Left ventricle myocardium inferior (tissue), 1 donor: ENCODE data around the gene TMEM115. TPM values are rescaled to one million over a fixed set of nuclear protein-coding genes. Genes with fewer than 3 reads are reported as not detected.
"Not testable (repeated sequence)": the region's sequence is repeated elsewhere in the genome, so short reads cannot be mapped to it uniquely, and the experiment has no call there.

Experiments
- DNase-seq: peaks from one replicate; pipeline ENCODE4 v3.0.0-alpha.2; 2020
- H3K27ac ChIP-seq: fragments of 200-600 bp; replicated peaks from 2 replicates; pipeline ENCODE4 v1.8.0; 2021
- H3K27me3 ChIP-seq: fragments of 200-600 bp; 2 replicates; pipeline ENCODE4 v1.8.0; 2021; ENCODE audit warnings: low read depth
- H3K36me3 ChIP-seq: fragments of 200-600 bp; 2 replicates; pipeline ENCODE4 v1.8.0; 2021
- H3K4me1 ChIP-seq: fragments of 200-600 bp; 2 replicates; pipeline ENCODE4 v1.8.0; 2021
- H3K4me3 ChIP-seq: fragments of 200-600 bp; 2 replicates; pipeline ENCODE4 v1.8.0; 2021; ENCODE audit warnings: mild to moderate bottlenecking, moderate library complexity
- H3K9me3 ChIP-seq: fragments of 200-600 bp; replicated peaks from 2 replicates; pipeline ENCODE4 v1.8.0; 2021
- intact Hi-C: fragments of 100-400 bp; cut with micrococcal nuclease; formaldehyde crosslinking; loops from one replicate; pipeline ENCODE4 v1.11.0; 2022
- total RNA-seq: library from RNA; stranded (reverse); fragmentation: NEBNext Ultra II Directional; extraction: Animal tissue kit (Norgen Biotek cat#: 25700); gene quantifications from one replicate; pipeline ENCODE4 v1.2.1, GENCODE V29; 2021
- TF ChIP-seq, protein P1 (sequence below): fragments of 200-600 bp; IDR thresholded peaks from 2 replicates; pipeline ENCODE4 v1.8.0; 2021; ENCODE audit warnings: antibody characterized with exemption, mild to moderate bottlenecking, borderline replicate concordance
- donor health status: DM: no; HTN: yes; CAD: no; lungs with severe emphysema.

TMEM115 gene
- total RNA-seq, 1 donor from 2014 or later = 23.5 TPM

DNA sequence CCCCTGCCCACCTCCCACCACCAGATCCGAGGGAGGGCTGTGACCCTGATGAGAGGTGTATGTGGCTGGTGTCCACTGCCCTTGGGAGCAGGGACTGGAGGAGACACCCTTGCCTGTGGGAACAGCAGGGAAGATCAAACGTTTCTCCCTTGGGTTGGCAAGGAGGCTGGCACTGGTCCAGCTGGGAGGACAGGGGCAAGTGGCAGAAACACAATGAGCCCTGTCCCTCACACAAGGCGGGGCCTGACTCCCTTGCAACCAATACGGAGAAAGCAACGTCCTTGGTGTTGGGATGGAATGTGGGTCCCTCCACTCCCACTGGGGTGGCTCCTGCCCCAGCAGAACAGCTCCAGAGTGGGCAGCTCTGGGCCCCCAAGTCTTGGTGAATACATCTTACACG is 42.0 kb downstream of the TMEM115 start:
- Histone ChIP-seq H3K27me3 (no peaks in the 10 kb centered on the region), H3K9me3 (no peaks in the 10 kb centered on the region), H3K4me1 (peaks cover 83% of the 10 kb centered on the region), H3K36me3 (peaks cover 45% of the 10 kb centered on the region), H3K27ac (peak overlapping the region; percentile 99), H3K4me3 (peak overlapping the region; percentile 86)
- no peak for DNase-seq
- intact Hi-C loops = no loop called here
- TF ChIP-seq, protein P1, sequence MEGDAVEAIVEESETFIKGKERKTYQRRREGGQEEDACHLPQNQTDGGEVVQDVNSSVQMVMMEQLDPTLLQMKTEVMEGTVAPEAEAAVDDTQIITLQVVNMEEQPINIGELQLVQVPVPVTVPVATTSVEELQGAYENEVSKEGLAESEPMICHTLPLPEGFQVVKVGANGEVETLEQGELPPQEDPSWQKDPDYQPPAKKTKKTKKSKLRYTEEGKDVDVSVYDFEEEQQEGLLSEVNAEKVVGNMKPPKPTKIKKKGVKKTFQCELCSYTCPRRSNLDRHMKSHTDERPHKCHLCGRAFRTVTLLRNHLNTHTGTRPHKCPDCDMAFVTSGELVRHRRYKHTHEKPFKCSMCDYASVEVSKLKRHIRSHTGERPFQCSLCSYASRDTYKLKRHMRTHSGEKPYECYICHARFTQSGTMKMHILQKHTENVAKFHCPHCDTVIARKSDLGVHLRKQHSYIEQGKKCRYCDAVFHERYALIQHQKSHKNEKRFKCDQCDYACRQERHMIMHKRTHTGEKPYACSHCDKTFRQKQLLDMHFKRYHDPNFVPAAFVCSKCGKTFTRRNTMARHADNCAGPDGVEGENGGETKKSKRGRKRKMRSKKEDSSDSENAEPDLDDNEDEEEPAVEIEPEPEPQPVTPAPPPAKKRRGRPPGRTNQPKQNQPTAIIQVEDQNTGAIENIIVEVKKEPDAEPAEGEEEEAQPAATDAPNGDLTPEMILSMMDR = no peak

GRCh38 chr3:50316657-50317242 is 42.6 kb downstream of the TMEM115 start:
- peaks cover 45% of the 10 kb centered on the region for H3K36me3 ChIP-seq
- no peaks in the 10 kb centered on the region for H3K27me3 ChIP-seq
- H3K27ac ChIP-seq = peak overlapping the region; percentile 99
- no peaks in the 10 kb centered on the region for H3K9me3 ChIP-seq
- H3K4me1 ChIP-seq = peaks cover 78% of the 10 kb centered on the region
- TF ChIP-seq, protein P1 = no peak
- no peak for DNase-seq
- intact Hi-C loops = no loop called here
- H3K4me3 ChIP-seq = peak overlapping the region; percentile 86

- Histone ChIP-seq H3K27me3 (no peaks in the 10 kb centered on the region), H3K36me3 (peaks cover 41% of the 10 kb centered on the region), H3K27ac (peak overlapping the region; percentile 11), H3K9me3 (no peaks in the 10 kb centered on the region), H3K4me3 (no peak overlapping the region), H3K4me1 (peaks cover 62% of the 10 kb centered on the region)
- intact Hi-C loops = no loop called here
- DNase-seq = no peak
- TF ChIP-seq, protein P1 = no peak
Observed at GRCh38 chr3:50314816-50315215, 44.5 kb downstream of the TMEM115 start.

DNA sequence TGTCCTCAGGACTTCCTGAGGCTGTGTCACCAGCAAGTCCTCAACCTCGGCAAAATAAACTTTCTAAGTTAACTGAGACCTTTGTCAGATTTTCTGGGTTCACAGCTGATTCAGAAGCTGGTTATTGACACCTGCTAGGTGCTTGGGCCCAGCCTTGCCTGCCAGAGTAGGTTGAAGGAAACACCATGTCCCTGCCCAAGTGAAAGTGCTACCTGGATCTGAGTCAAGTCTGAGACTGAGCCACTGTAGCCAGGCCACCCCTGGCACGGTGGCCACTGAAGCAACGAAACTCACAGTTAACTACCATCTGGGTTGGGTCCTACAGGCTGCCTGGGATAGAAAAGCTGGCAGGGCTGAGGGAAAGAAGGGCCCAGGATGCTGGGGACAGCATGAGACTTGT is 45.0 kb downstream of the TMEM115 start:
- no peaks in the 10 kb centered on the region for H3K9me3 ChIP-seq
- H3K36me3 ChIP-seq = peaks cover 40% of the 10 kb centered on the region
- no peak for DNase-seq
- H3K4me3 ChIP-seq = no peak overlapping the region
- peaks cover 58% of the 10 kb centered on the region for H3K4me1 ChIP-seq
- intact Hi-C loops = no loop called here
- TF ChIP-seq, protein P1 = no peak
- peak overlapping the region; percentile 11 for H3K27ac ChIP-seq
- no peaks in the 10 kb centered on the region for H3K27me3 ChIP-seq

- H3K27ac ChIP-seq, H3K4me3 ChIP-seq, H3K27me3 ChIP-seq, DNase-seq, H3K9me3 ChIP-seq, intact Hi-C loops: not testable (repeated sequence)
- Histone ChIP-seq H3K36me3 (peaks cover 29% of the 10 kb centered on the region), H3K4me1 (peaks cover 35% of the 10 kb centered on the region)
Observed at GRCh38 chr3:50312041-50312440, 47.3 kb downstream of the TMEM115 start.

Other genes starting within 250 kb of the TMEM115 start
- gene SEMA3F, start 204.2 kb downstream of the TMEM115 start, total RNA-seq = 10.2 TPM
- gene GNAT1, start 167.9 kb downstream of the TMEM115 start, total RNA-seq = not detected
- 10.4 TPM for gene SLC38A3, start 154.2 kb downstream of the TMEM115 start, total RNA-seq
- gene GNAI2, start 123.3 kb downstream of the TMEM115 start, total RNA-seq = 118 TPM
- gene SEMA3B, start 90.4 kb downstream of the TMEM115 start, total RNA-seq = 23.2 TPM
- gene LSMEM2, start 80.4 kb downstream of the TMEM115 start, total RNA-seq = 27.7 TPM
- gene IFRD2, start 67.1 kb downstream of the TMEM115 start, total RNA-seq = 54.9 TPM
- gene HYAL3, start 60.1 kb downstream of the TMEM115 start, total RNA-seq = 1.2 TPM
- gene NAA80, start 60.1 kb downstream of the TMEM115 start, total RNA-seq = 5.3 TPM
- 52.2 TPM for gene HYAL1, start 55.9 kb downstream of the TMEM115 start, total RNA-seq
- gene HYAL2, start 36.8 kb downstream of the TMEM115 start, total RNA-seq = 38.9 TPM
- 32.9 TPM for gene TUSC2, start 31.3 kb downstream of the TMEM115 start, total RNA-seq
- gene RASSF1, start 18.7 kb downstream of the TMEM115 start, total RNA-seq = 11.4 TPM
- not detected for gene ZMYND10, start 13.8 kb downstream of the TMEM115 start, total RNA-seq
- gene NPRL2, start 8.7 kb downstream of the TMEM115 start, total RNA-seq = 16.4 TPM
- gene CYB561D2, start 8.7 kb downstream of the TMEM115 start, total RNA-seq = 7.0 TPM
- 2.3 TPM for gene CACNA2D2, start 144.1 kb upstream of the TMEM115 start, total RNA-seq
- gene C3orf18, start 208.2 kb upstream of the TMEM115 start, total RNA-seq = 57.2 TPM
- 16.1 TPM for gene HEMK1, start 210.0 kb upstream of the TMEM115 start, total RNA-seq